Measurements from ENCODE around the gene EML4.

DNA sequence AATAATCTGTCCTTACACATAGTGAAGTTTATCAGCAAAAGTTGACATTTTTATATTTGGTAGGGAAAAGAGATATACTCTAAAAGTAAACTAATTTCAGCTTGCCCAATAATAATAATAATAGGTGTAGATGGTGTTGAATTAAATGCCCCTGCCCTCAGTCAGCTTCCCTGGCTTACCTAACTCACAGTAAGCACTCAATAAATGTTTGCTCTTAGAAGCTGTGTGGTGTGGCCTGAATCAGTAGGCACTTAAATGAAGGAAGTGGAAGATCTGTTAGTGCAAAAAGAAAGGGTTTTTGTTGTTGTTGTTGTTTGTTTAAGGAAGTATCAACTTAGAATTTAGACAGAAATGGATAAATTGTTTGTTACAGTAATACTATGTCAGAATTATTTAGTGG, 36.2 kb downstream of the EML4 start:
- TF ChIP-seq, protein P1, sequence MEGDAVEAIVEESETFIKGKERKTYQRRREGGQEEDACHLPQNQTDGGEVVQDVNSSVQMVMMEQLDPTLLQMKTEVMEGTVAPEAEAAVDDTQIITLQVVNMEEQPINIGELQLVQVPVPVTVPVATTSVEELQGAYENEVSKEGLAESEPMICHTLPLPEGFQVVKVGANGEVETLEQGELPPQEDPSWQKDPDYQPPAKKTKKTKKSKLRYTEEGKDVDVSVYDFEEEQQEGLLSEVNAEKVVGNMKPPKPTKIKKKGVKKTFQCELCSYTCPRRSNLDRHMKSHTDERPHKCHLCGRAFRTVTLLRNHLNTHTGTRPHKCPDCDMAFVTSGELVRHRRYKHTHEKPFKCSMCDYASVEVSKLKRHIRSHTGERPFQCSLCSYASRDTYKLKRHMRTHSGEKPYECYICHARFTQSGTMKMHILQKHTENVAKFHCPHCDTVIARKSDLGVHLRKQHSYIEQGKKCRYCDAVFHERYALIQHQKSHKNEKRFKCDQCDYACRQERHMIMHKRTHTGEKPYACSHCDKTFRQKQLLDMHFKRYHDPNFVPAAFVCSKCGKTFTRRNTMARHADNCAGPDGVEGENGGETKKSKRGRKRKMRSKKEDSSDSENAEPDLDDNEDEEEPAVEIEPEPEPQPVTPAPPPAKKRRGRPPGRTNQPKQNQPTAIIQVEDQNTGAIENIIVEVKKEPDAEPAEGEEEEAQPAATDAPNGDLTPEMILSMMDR (IDR thresholded peaks at IDR 0.05): no peak
- TF ChIP-seq POLR2A (IDR thresholded peaks at IDR 0.05): no peak

Data from tibial nerve (tissue), 3 donors.